DLD1 (cell line): ENCODE measurements around the gene SLC1A7.

Source experiments
- in situ Hi-C: cut with HindIII; loops from 2 replicates; pipeline ENCODE4 v1.10.0; 2017; ENCODE audit warnings: low sequenced_read_pairs

The SLC1A7 gene

GRCh38 chr1:53116307-53116810 is 26.1 kb downstream of the SLC1A7 start:
- in situ Hi-C loops = no loop called here

- in situ Hi-C loops = no loop called here
Observed at GRCh38 chr1:53115403-53116306, 26.8 kb downstream of the SLC1A7 start.

- in situ Hi-C loops = no loop called here
Observed at GRCh38 chr1:53114581-53115400, 27.6 kb downstream of the SLC1A7 start.

GRCh38 chr1:53114090-53114489 is 28.3 kb downstream of the SLC1A7 start:
- in situ Hi-C loops = no loop called here

- in situ Hi-C loops = no loop called here
Observed at GRCh38 chr1:53112861-53113260, 29.6 kb downstream of the SLC1A7 start.

- in situ Hi-C loops = no loop called here
Observed at GRCh38 chr1:53112271-53112774, 30.1 kb downstream of the SLC1A7 start.

- in situ Hi-C loops = no loop called here
Observed at GRCh38 chr1:53111693-53112092, 30.7 kb downstream of the SLC1A7 start.

- in situ Hi-C loops = no loop called here
Observed at GRCh38 chr1:53111073-53111556, 31.3 kb downstream of the SLC1A7 start.

GRCh38 chr1:53110370-53111072 is 31.9 kb downstream of the SLC1A7 start:
- in situ Hi-C loops = no loop called here

- in situ Hi-C loops = no loop called here
Observed at GRCh38 chr1:53108646-53109580, 33.5 kb downstream of the SLC1A7 start.

- in situ Hi-C loops = no loop called here
Observed at GRCh38 chr1:53107570-53108322, 34.7 kb downstream of the SLC1A7 start.

- in situ Hi-C loops = no loop called here
Observed at GRCh38 chr1:53107090-53107489, 35.3 kb downstream of the SLC1A7 start.

GRCh38 chr1:53104289-53104913 is 38.0 kb downstream of the SLC1A7 start:
- in situ Hi-C loops = no loop called here

- in situ Hi-C loops = no loop called here
Observed at GRCh38 chr1:53094533-53094919, 47.9 kb downstream of the SLC1A7 start.

- in situ Hi-C loops = no loop called here
Observed at GRCh38 chr1:53093778-53094532, 48.5 kb downstream of the SLC1A7 start.

GRCh38 chr1:53093451-53093754 is 49.0 kb downstream of the SLC1A7 start:
- in situ Hi-C loops = no loop called here

GRCh38 chr1:53092659-53093450 is 49.6 kb downstream of the SLC1A7 start:
- in situ Hi-C loops = no loop called here
